Adipocyte (in vitro differentiated cells): ENCODE measurements around the gene VDAC1.

Source experiments
- DNase-seq: peaks from one replicate; pipeline ENCODE4 v3.0.0-alpha.2; 2015; ENCODE audit warnings: low read depth
- H3K27me3 ChIP-seq: replicated peaks from 2 replicates; pipeline ENCODE4 v1.7.0; 2013; ENCODE audit warnings: mild to moderate bottlenecking, low read length, moderate library complexity; ENCODE audit not compliant: control insufficient read depth, insufficient read depth
- H3K36me3 ChIP-seq: 2 replicates; pipeline ENCODE4 v1.7.0; 2013; ENCODE audit warnings: low read length, mild to moderate bottlenecking, moderate library complexity; ENCODE audit not compliant: control insufficient read depth, insufficient read depth, severe bottlenecking
- H3K4me1 ChIP-seq: 2 replicates; pipeline ENCODE4 v1.7.0; 2013; ENCODE audit warnings: mild to moderate bottlenecking, low read length, moderate library complexity; ENCODE audit not compliant: control insufficient read depth, insufficient read depth
- H3K4me3 ChIP-seq: 2 replicates; pipeline ENCODE4 v1.7.0; 2013; ENCODE audit warnings: mild to moderate bottlenecking, low read length, moderate library complexity
- H3K9ac ChIP-seq: 2 replicates; pipeline ENCODE4 v1.7.0; 2013; ENCODE audit warnings: mild to moderate bottlenecking, low read length, moderate library complexity
- H3K9me3 ChIP-seq: 2 replicates; pipeline ENCODE4 v1.7.0; 2013; ENCODE audit warnings: mild to moderate bottlenecking, low read length, moderate library complexity; ENCODE audit not compliant: control insufficient read depth

VDAC1 gene

GRCh38 chr5:133930061-133930812 is 74.5 kb downstream of the VDAC1 start:
- Histone ChIP-seq H3K9ac (no peak overlapping the region), H3K4me3 (no peak overlapping the region), H3K36me3 (no peaks in the 10 kb centered on the region), H3K4me1 (peaks cover 7% of the 10 kb centered on the region), H3K9me3 (no peaks in the 10 kb centered on the region), H3K27me3 (peaks cover 33% of the 10 kb centered on the region)
- DNase-seq: peak; percentile 11

- Histone ChIP-seq H3K27me3 (peaks cover 38% of the 10 kb centered on the region), H3K9me3 (no peaks in the 10 kb centered on the region)
These were observed 76.0 kb downstream of the VDAC1 start for GRCh38 chr5:133928587-133929393.

GRCh38 chr5:133927300-133928180 is 77.2 kb downstream of the VDAC1 start:
- H3K36me3 ChIP-seq: no peaks in the 10 kb centered on the region
- H3K27me3 ChIP-seq: peaks cover 39% of the 10 kb centered on the region
- no peak overlapping the region for H3K9ac ChIP-seq
- no peak for DNase-seq
- peaks cover 7% of the 10 kb centered on the region for H3K4me1 ChIP-seq
- no peaks in the 10 kb centered on the region for H3K9me3 ChIP-seq
- no peak overlapping the region for H3K4me3 ChIP-seq

More at GRCh38 chr5:133928587-133929393, 76.0 kb downstream of the VDAC1 start:
- Histone ChIP-seq H3K4me1 (peaks cover 7% of the 10 kb centered on the region), H3K4me3 (no peak overlapping the region), H3K9ac (no peak overlapping the region), H3K36me3 (no peaks in the 10 kb centered on the region)
- DNase-seq: no peak

- Histone ChIP-seq H3K36me3 (no peaks in the 10 kb centered on the region), H3K4me3 (no peak overlapping the region), H3K9ac (no peak overlapping the region), H3K27me3 (peaks cover 41% of the 10 kb centered on the region), H3K4me1 (peaks cover 7% of the 10 kb centered on the region), H3K9me3 (no peaks in the 10 kb centered on the region)
- DNase-seq: no peak
These were observed 78.1 kb downstream of the VDAC1 start for GRCh38 chr5:133926489-133927299.

GRCh38 chr5:133925866-133926488 is 78.8 kb downstream of the VDAC1 start:
- no peak for DNase-seq
- no peaks in the 10 kb centered on the region for H3K9me3 ChIP-seq
- no peak overlapping the region for H3K9ac ChIP-seq
- no peak overlapping the region for H3K4me3 ChIP-seq
- peaks cover 43% of the 10 kb centered on the region for H3K27me3 ChIP-seq
- no peaks in the 10 kb centered on the region for H3K36me3 ChIP-seq
- peaks cover 7% of the 10 kb centered on the region for H3K4me1 ChIP-seq

GRCh38 chr5:133925269-133925668 is 79.5 kb downstream of the VDAC1 start:
- Histone ChIP-seq H3K9ac (no peak overlapping the region), H3K9me3 (no peaks in the 10 kb centered on the region), H3K4me3 (no peak overlapping the region), H3K27me3 (peaks cover 45% of the 10 kb centered on the region), H3K4me1 (peaks cover 6% of the 10 kb centered on the region), H3K36me3 (no peaks in the 10 kb centered on the region)
- DNase-seq: no peak

GRCh38 chr5:133924221-133924920 is 80.4 kb downstream of the VDAC1 start:
- Histone ChIP-seq H3K9ac (no peak overlapping the region), H3K4me3 (no peak overlapping the region), H3K9me3 (no peaks in the 10 kb centered on the region), H3K27me3 (peaks cover 53% of the 10 kb centered on the region), H3K4me1 (no peaks in the 10 kb centered on the region), H3K36me3 (no peaks in the 10 kb centered on the region)
- DNase-seq: no peak

- H3K27me3 ChIP-seq: peaks cover 62% of the 10 kb centered on the region
- no peak overlapping the region for H3K9ac ChIP-seq
- H3K9me3 ChIP-seq: no peaks in the 10 kb centered on the region
- no peaks in the 10 kb centered on the region for H3K4me1 ChIP-seq
- no peak overlapping the region for H3K4me3 ChIP-seq
- no peaks in the 10 kb centered on the region for H3K36me3 ChIP-seq
- no peak for DNase-seq
These were observed 82.8 kb downstream of the VDAC1 start for GRCh38 chr5:133921979-133922378.
